ENCODE measurements around the gene IRAK3.

- TF ChIP-seq CTCF (IDR thresholded peaks at IDR 0.05) (no peak), POLR2A (IDR thresholded peaks at IDR 0.05) (no peak)
Observed at GRCh38 chr12:66270613-66271012, 81.6 kb downstream of the IRAK3 start.

All from Peyer's patch (tissue), 4 donors.